ENCODE measurements around the gene TFDP3.
A peak's percentile ranks its signal among the peaks of the same experiment; 100 is the strongest.

The TFDP3 gene

GRCh38 chrX:133229361-133229760 is 11.2 kb upstream of the TFDP3 start:
- no peak for TF ChIP-seq CTCF (IDR thresholded peaks at IDR 0.05; ENCODE audit: low read depth, low read length)
- DNase-seq (ENCODE audit: low read depth in 2 of 2), result no peak
- no peak overlapping the region for H3K4me3 ChIP-seq (replicated peaks in 1 of 2; ENCODE audit: low read depth in 2 of 2, low read length in 2 of 2)

- peak in 1 of 2 donors; percentile 2 for DNase-seq (ENCODE audit: low read depth in 2 of 2)
- no peak overlapping the region for H3K4me3 ChIP-seq (replicated peaks in 1 of 2; ENCODE audit: low read depth in 2 of 2, low read length in 2 of 2)
- TF ChIP-seq CTCF (IDR thresholded peaks at IDR 0.05; ENCODE audit: low read depth, low read length), result no peak
Measured at GRCh38 chrX:133215747-133216146, 2.4 kb downstream of the TFDP3 start.

- no peak overlapping the region for H3K4me3 ChIP-seq (replicated peaks in 1 of 2; ENCODE audit: low read depth in 2 of 2, low read length in 2 of 2)
- no peak for TF ChIP-seq CTCF (IDR thresholded peaks at IDR 0.05; ENCODE audit: low read depth, low read length)
- DNase-seq (ENCODE audit: low read depth in 2 of 2), result no peak
Measured at GRCh38 chrX:133215017-133215416, 3.1 kb downstream of the TFDP3 start.

GRCh38 chrX:133214301-133214700 is 3.9 kb downstream of the TFDP3 start:
- TF ChIP-seq CTCF (IDR thresholded peaks at IDR 0.05; ENCODE audit: low read depth, low read length), result no peak
- DNase-seq (ENCODE audit: low read depth in 2 of 2), result no peak
- no peak overlapping the region for H3K4me3 ChIP-seq (replicated peaks in 1 of 2; ENCODE audit: low read depth in 2 of 2, low read length in 2 of 2)

- DNase-seq (ENCODE audit: low read depth in 2 of 2), result no peak
Measured at GRCh38 chrX:133213117-133213516, 5.0 kb downstream of the TFDP3 start.

GRCh38 chrX:133207751-133208150 is 10.4 kb downstream of the TFDP3 start:
- no peak overlapping the region for H3K4me3 ChIP-seq (replicated peaks in 1 of 2; ENCODE audit: low read depth in 2 of 2, low read length in 2 of 2)
- no peak for DNase-seq (ENCODE audit: low read depth in 2 of 2)
- TF ChIP-seq CTCF (IDR thresholded peaks at IDR 0.05; ENCODE audit: low read depth, low read length), result no peak

More at GRCh38 chrX:133213117-133213516, 5.0 kb downstream of the TFDP3 start:
- no peak for TF ChIP-seq CTCF (IDR thresholded peaks at IDR 0.05; ENCODE audit: low read depth, low read length)
- H3K4me3 ChIP-seq (replicated peaks in 1 of 2; ENCODE audit: low read depth in 2 of 2, low read length in 2 of 2), result no peak overlapping the region

GRCh38 chrX:133191739-133192039 is 26.5 kb downstream of the TFDP3 start:
- TF ChIP-seq CTCF (IDR thresholded peaks at IDR 0.05; ENCODE audit: low read depth, low read length), result no peak
- no peak for DNase-seq (ENCODE audit: low read depth in 2 of 2)
- H3K4me3 ChIP-seq (replicated peaks in 1 of 2; ENCODE audit: low read depth in 2 of 2, low read length in 2 of 2), result no peak overlapping the region

Measured in cardiac fibroblast (primary cell).